Measurements from ENCODE around the gene HEXIM1.

DNA sequence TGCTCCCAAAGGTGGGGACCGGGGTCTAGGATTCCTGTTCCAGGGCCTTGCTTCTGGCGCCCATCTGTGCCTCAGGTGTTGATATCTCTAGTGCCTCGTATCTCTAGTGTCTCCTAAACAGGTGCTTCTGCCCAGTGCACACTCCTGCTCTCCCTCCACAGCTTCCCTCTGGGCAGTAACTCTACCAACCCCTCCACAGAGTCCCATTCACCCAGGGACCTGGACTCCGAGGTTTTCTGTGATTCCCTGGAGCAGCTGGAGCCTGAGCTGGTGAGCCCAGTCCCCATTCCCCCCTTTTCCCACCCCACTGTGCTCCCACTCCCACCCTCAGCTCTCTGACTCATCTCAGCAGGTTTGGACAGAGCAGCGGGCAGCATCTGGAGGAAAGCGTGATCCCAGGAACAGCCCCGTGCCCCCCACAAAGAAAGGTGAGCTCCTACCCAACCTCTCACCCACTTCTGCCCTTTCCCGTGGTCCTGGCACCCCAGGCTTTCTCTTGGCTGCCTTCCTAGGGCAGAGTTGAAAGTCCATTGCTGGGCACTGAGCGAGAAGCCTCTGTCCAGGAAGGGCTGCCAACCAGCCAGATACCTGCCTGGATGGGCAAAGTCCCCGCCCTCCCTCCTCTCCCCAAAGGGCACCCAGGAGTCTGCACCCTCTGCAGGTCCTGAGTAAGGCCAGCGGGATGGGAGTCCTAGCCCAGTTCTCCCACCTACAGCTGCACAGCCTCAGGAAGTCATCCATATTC lies 10.5 kb upstream of the HEXIM1 start:
- TF ChIP-seq, protein P1, sequence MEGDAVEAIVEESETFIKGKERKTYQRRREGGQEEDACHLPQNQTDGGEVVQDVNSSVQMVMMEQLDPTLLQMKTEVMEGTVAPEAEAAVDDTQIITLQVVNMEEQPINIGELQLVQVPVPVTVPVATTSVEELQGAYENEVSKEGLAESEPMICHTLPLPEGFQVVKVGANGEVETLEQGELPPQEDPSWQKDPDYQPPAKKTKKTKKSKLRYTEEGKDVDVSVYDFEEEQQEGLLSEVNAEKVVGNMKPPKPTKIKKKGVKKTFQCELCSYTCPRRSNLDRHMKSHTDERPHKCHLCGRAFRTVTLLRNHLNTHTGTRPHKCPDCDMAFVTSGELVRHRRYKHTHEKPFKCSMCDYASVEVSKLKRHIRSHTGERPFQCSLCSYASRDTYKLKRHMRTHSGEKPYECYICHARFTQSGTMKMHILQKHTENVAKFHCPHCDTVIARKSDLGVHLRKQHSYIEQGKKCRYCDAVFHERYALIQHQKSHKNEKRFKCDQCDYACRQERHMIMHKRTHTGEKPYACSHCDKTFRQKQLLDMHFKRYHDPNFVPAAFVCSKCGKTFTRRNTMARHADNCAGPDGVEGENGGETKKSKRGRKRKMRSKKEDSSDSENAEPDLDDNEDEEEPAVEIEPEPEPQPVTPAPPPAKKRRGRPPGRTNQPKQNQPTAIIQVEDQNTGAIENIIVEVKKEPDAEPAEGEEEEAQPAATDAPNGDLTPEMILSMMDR (IDR thresholded peaks at IDR 0.05): no peak
- TF ChIP-seq POLR2A (IDR thresholded peaks at IDR 0.05): no peak

Measured in heart left ventricle (tissue), 13 donors.